Measurements from ENCODE around the gene LIG1. TPM values are rescaled to one million over a fixed set of nuclear protein-coding genes. Genes with fewer than 3 reads are reported as not detected.

LIG1 gene
- total and polyA plus RNA-seq, 9 of the 15 experiments (the other 6 are each of a cell fraction or from before 2014, with no cell fraction given): 9.6 to 114 (median 71.1) TPM

GRCh38 chr19:48110350-48110966 is 59.7 kb downstream of the LIG1 start, which contains the start of gene PLA2G4C (continued):
- TF ChIP-seq MXD1 (CRISPR knock-in tag; IDR thresholded peaks at IDR 0.05; ENCODE audit: borderline replicate concordance, poor library complexity, severe bottlenecking) (no peak), MAX (CRISPR knock-in tag; IDR thresholded peaks at IDR 0.05) (0 out of 2 replicates have a peak, but pooled peaks have one; percentile 13), ZNF511 (CRISPR knock-in tag; IDR thresholded peaks at IDR 0.05) (0 out of 2 replicates have a peak, but pooled peaks have one; percentile 39), POLR2A (conservative IDR thresholded peaks at IDR 0.05) (peak; percentile 67), USF1 (CRISPR knock-in tag; IDR thresholded peaks at IDR 0.05) (peak; percentile 58; the same call in 1 of the 2 replicates), ZFX (CRISPR knock-in tag; IDR thresholded peaks at IDR 0.05) (peak; percentile 58), NRF1 (conservative IDR thresholded peaks at IDR 0.05 in 1 of 2, IDR thresholded peaks at IDR 0.05 in 1 of 2) (peak; percentile 94 to 95), REST (IDR thresholded peaks at IDR 0.05; ENCODE audit: borderline replicate concordance) (peak; percentile 98), REST (CRISPR knock-in tag; IDR thresholded peaks at IDR 0.05; ENCODE audit: low read depth) (peak; percentile 96), SETDB1 (IDR thresholded peaks at IDR 0.05; ENCODE audit: low read length) (peak; percentile 91), CREB1 (IDR thresholded peaks at IDR 0.05) (no peak), CREB1 (CRISPR knock-in tag; IDR thresholded peaks at IDR 0.05) (peak; percentile 30; the same call in 1 of the 2 replicates), ZNF316 (IDR thresholded peaks at IDR 0.05) (no peak), RAD51 (IDR thresholded peaks at IDR 0.05; ENCODE audit: borderline replicate concordance, low read depth) (peak; percentile 44), MAFK (IDR thresholded peaks at IDR 0.05; ENCODE audit: low read length) (no peak), SMARCA4 (IDR thresholded peaks at IDR 0.05) (0 out of 2 replicates have a peak, but pooled peaks have one; percentile 18), ZBTB33 (CRISPR knock-in tag; IDR thresholded peaks at IDR 0.05) (no peak)

Measured in K562 (cell line).